DMS114 treated with DMSO at 0.1 percent for 48 hours (cell line): ENCODE measurements around the gene TK2.
"Not testable (repeated sequence)": the region's sequence is repeated elsewhere in the genome, so short reads cannot be mapped to it uniquely, and the experiment has no call there.

Experiments used
- DNase-seq: peaks from one replicate; lab custom pipeline; 2025; ENCODE audit not compliant: unreplicated experiment; lab: John Stamatoyannopoulos, UW

Gene TK2

DNA sequence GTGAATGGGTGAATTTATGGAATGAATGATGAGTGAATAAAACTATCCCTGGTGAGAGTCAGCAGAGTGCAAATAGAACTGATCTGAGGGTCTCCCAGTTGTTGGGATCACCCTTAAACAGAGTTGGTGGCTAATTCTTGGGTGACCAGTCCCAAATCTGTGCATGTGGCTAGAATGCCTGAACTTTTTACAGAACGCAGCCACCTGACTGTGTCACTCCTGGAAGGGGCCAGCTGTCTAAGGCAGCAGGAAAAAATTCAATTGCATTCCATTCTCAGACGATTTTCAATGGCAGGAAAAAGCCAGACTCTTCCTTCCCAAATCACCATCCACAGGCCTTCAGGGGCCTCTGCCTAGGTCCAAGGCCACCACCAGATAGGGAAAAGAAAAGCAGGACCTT, 79.4 kb downstream of the TK2 start:
- no peak for DNase-seq

- no peak for DNase-seq
These were observed 79.9 kb downstream of the TK2 start for GRCh38 chr16:66469947-66470546.

GRCh38 chr16:66469291-66469946, 80.5 kb downstream of the TK2 start:
- no peak for DNase-seq

GRCh38 chr16:66468321-66468965, 81.5 kb downstream of the TK2 start:
- no peak for DNase-seq

GRCh38 chr16:66467611-66468010, 82.3 kb downstream of the TK2 start:
- no peak for DNase-seq

- DNase-seq, result not testable (repeated sequence)
These were observed 83.3 kb downstream of the TK2 start for GRCh38 chr16:66466636-66467035.

DNA sequence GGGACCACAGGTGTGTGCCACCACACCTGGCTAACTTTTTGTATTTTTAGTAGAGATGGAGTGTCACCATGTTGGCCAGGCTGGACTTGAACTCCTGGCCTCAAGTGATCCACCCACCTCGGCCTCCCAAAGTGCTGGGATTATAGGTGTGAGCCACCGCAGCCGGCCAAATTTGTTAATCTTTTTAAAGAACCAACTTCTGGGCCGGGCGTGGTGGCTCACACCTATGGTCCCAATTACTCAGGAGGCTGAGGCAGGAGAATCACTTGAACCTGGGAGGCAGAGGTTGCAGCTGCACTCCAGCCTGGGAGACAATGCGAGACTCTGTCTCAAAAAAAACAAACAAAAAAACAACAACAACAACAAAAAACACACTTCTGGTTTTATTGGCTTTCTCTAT, 84.0 kb downstream of the TK2 start:
- DNase-seq, result not testable (repeated sequence)

GRCh38 chr16:66462912-66463311, 87.0 kb downstream of the TK2 start:
- DNase-seq, result no peak

DNA sequence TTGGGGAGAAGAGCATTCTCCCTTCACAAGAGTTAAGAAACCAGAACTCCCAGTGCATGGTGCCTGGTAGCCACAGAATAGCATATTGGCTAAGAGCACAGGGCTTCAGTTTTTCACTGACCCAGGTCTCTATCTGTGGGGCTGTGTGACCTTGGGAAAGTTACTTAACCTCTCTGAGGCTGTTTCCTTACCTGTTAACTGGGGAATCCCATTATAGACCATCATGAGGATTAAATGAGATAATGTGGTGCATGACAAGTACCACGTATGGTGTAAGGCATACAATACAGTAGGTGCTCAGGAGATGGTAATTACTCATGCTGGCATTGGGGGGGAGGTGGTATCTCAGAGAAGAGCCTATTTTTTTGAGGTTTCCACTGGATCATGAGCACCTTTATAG, 89.2 kb downstream of the TK2 start:
- no peak for DNase-seq

DNA sequence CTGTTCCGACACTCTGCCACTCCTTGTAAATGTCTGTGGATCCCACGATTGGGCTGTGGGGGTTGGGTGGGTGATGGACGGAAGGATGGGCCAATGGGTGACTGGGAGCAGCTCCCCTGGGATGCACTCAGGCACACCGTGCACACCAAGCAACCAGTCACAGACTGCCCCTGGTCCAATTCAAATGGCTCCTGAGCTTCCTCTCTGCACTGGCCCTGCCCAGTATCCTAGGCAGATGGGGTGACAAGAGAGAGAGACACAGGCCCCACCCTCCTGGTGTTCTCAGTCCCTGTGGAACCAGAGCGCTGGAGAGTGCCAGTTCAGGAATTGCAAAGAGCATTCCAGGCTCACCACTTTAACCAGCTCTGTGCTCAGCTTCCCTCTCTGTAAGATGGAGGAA, 90.0 kb downstream of the TK2 start:
- no peak for DNase-seq

DNA sequence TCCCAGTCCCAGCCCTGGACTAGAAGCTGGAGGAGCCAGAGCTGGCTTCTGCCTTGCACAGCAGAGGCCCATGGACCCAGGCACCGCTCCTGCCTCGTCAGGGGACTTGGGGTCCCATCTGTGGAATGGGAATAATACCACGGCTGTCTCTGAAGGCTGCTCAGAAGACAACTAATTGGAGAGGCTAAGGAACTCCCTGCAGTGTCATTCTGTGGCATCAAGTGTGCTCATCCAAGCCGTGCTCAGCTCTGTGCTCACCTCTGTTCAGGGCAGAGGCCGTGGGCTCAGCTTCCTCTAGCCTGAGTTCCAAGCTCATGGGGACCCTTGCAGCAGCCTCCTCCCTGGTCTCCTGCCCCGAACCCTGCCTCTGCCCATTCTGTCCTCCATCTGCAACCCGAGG, 91.1 kb downstream of the TK2 start:
- DNase-seq, result no peak

DNA sequence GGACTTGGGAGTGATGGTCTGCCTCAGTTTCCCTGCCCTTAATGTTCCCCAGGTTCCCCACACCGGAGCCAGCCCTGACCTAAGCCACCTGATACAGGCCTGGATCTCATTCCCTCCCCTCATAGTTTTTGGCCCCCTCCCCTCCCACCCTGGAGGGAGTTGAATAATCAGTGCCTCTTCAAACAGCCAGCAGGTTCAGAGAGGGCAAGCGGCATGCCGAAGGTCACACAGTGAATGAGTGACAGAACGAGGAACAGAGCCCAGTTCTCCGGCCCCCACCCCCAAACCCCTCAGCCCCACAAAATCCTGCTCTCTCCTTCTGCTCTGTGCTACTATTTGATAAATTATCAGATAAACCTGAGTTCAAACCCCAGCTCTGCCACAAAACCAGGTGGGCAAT, 91.6 kb downstream of the TK2 start:
- DNase-seq, result no peak
